Neural cell (in vitro differentiated cells): Measurements from ENCODE around the gene NDUFAB1. TPM values are rescaled to one million over a fixed set of nuclear protein-coding genes. Genes with fewer than 3 reads are reported as not detected.

Source experiments
- H2AFZ ChIP-seq: fragments of 200-600, 300-800 bp; sonication (generic), shearing (Covaris generic); 2 replicates; pipeline ENCODE4 v1.6.0; 2014; ENCODE audit warnings: low read depth, mild to moderate bottlenecking, antibody characterized with exemption, low read length, moderate library complexity
- H3F3A ChIP-seq: fragments of 200-600 bp; shearing (Covaris generic); 2 replicates; pipeline ENCODE4 v1.6.1; 2016; ENCODE audit warnings: mild to moderate bottlenecking, moderate library complexity, mixed read lengths, antibody characterized with exemption, low read length; ENCODE audit not compliant: insufficient read depth, poor library complexity, severe bottlenecking
- H3K27ac ChIP-seq: fragments of 200-600, 300-800 bp; sonication (generic), shearing (Covaris generic); 2 replicates; pipeline ENCODE4 v1.5.1; 2014; ENCODE audit warnings: mild to moderate bottlenecking, low read length, moderate library complexity
- H3K27me3 ChIP-seq: fragments of 300-800, 200-600 bp; sonication (generic), shearing (Covaris generic); 2 replicates; pipeline ENCODE4 v1.6.0; 2014; ENCODE audit warnings: mild to moderate bottlenecking, low read depth, low read length, moderate library complexity; ENCODE audit not compliant: insufficient read depth
- H3K36me3 ChIP-seq: fragments of 300-800, 200-600 bp; sonication (generic), shearing (Covaris generic); 2 replicates; pipeline ENCODE4 v1.5.1; 2014; ENCODE audit warnings: mild to moderate bottlenecking, antibody characterized with exemption, low read length, moderate library complexity; ENCODE audit not compliant: insufficient read depth
- H3K4me2 ChIP-seq: fragments of 300-800, 200-600 bp; sonication (generic), shearing (Covaris generic); 2 replicates; pipeline ENCODE4 v1.6.0; 2014; ENCODE audit warnings: mild to moderate bottlenecking, low read length
- H3K4me3 ChIP-seq: fragments of 300-800, 200-600 bp; sonication (generic), shearing (Covaris generic); 2 replicates; pipeline ENCODE4 v1.5.1; 2014; ENCODE audit warnings: mild to moderate bottlenecking, low read length, moderate library complexity
- H3K79me2 ChIP-seq: fragments of 200-600 bp; shearing (Covaris generic); replicated peaks from 2 replicates; pipeline ENCODE4 v1.6.0; 2014; ENCODE audit warnings: mild to moderate bottlenecking, low read length, moderate library complexity; ENCODE audit not compliant: insufficient read depth
- H3K9ac ChIP-seq: fragments of 300-800, 200-600 bp; sonication (generic), shearing (Covaris generic); 2 replicates; pipeline ENCODE4 v1.6.1; 2016; ENCODE audit warnings: mild to moderate bottlenecking, low read length, mixed read lengths
- H3K9me2 ChIP-seq: fragments of 200-600 bp; shearing (Covaris generic); 2 replicates; pipeline ENCODE4 v1.6.1; 2016; ENCODE audit warnings: mild to moderate bottlenecking, low read length, mixed read lengths; ENCODE audit not compliant: insufficient read depth
- H3K9me3 ChIP-seq: fragments of 200-600, 300-800 bp; sonication (generic), shearing (Covaris generic); 2 replicates; pipeline ENCODE4 v1.6.1; 2016; ENCODE audit warnings: mild to moderate bottlenecking, mixed run types, low read length, moderate library complexity, mixed read lengths
- H4K20me1 ChIP-seq: fragments of 200-600 bp; shearing (Covaris generic); 2 replicates; pipeline ENCODE4 v1.6.1; 2016; ENCODE audit warnings: mild to moderate bottlenecking, mixed run types; ENCODE audit not compliant: insufficient read depth
- EP300 ChIP-seq: fragments of 450-650 bp; conservative IDR thresholded peaks from 2 replicates; pipeline ENCODE4 v1.6.1; 2014; ENCODE audit warnings: antibody characterized with exemption, mild to moderate bottlenecking, moderate library complexity; ENCODE audit not compliant: poor library complexity, severe bottlenecking
- EZH2 ChIP-seq: fragments of 200-600, 300-800 bp; shearing (Covaris generic), sonication (generic); IDR thresholded peaks from 2 replicates; pipeline ENCODE4 v1.6.1; 2014; ENCODE audit warnings: antibody characterized with exemption, low read length, borderline replicate concordance, mild to moderate bottlenecking; ENCODE audit not compliant: insufficient read depth, poor library complexity, severe bottlenecking
- POLR2AphosphoS5 ChIP-seq: IDR thresholded peaks from 2 replicates; pipeline ENCODE4 v1.6.1; 2012
- SMC3 ChIP-seq: fragments of 450-650 bp; conservative IDR thresholded peaks from 2 replicates; pipeline ENCODE4 v1.6.1; 2014; ENCODE audit warnings: antibody characterized with exemption, mild to moderate bottlenecking, moderate library complexity; ENCODE audit not compliant: poor library complexity
- polyA plus RNA-seq: library from polyadenylated mRNA; depleted of rRNA; stranded (reverse); fragments of >200 nt; gene quantifications from 2 replicates; pipeline ENCODE4 v1.2.3, GENCODE V29; 2014
- TF ChIP-seq, protein P1 (sequence below): fragments of 450-650 bp; IDR thresholded peaks from 2 replicates; pipeline ENCODE4 v1.5.1; 2014; ENCODE audit warnings: antibody characterized with exemption, mild to moderate bottlenecking, moderate library complexity; ENCODE audit not compliant: poor library complexity, severe bottlenecking
- TF ChIP-seq, protein P2 (sequence below): IDR thresholded peaks from 2 replicates; pipeline ENCODE4 v1.6.1; 2012; ENCODE audit warnings: borderline replicate concordance

Gene NDUFAB1
- polyA plus RNA-seq, 1 donor from 2014 or later: 492 TPM

DNA sequence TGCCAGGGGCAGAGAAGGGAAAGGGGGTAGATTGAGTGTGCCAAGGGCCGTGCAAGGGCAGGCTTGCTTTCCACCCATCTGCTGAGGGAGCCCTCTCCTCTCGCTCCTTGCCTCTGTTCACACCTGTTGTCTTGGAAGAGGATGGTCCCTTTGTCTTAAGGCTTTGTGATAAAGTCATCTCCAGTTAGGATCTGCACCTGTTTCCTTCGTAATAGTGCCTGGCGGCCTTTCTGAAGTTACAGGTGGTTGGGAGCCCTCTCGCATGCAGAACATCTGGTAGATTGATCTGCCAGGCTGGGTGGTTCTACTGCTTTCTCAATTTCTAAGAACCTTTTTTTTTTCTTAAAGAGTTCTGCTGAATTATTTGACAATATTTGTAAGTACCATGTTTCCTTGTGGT, 22.3 kb downstream of the NDUFAB1 start:
- Histone ChIP-seq H3K79me2 (no peaks in the 10 kb centered on the region), H3K9ac (no peak overlapping the region), H3K4me2 (no peak overlapping the region), H3K27ac (no peak overlapping the region), H3K4me3 (no peak overlapping the region), H3K9me3 (no peaks in the 10 kb centered on the region), H3K36me3 (peaks cover 3% of the 10 kb centered on the region), H3K9me2 (no peaks in the 10 kb centered on the region), H2AFZ (no peak overlapping the region), H4K20me1 (no peaks in the 10 kb centered on the region), H3F3A (no peaks in the 10 kb centered on the region), H3K27me3 (no peaks in the 10 kb centered on the region)
- TF ChIP-seq POLR2AphosphoS5: no peak
- TF ChIP-seq, protein P1, sequence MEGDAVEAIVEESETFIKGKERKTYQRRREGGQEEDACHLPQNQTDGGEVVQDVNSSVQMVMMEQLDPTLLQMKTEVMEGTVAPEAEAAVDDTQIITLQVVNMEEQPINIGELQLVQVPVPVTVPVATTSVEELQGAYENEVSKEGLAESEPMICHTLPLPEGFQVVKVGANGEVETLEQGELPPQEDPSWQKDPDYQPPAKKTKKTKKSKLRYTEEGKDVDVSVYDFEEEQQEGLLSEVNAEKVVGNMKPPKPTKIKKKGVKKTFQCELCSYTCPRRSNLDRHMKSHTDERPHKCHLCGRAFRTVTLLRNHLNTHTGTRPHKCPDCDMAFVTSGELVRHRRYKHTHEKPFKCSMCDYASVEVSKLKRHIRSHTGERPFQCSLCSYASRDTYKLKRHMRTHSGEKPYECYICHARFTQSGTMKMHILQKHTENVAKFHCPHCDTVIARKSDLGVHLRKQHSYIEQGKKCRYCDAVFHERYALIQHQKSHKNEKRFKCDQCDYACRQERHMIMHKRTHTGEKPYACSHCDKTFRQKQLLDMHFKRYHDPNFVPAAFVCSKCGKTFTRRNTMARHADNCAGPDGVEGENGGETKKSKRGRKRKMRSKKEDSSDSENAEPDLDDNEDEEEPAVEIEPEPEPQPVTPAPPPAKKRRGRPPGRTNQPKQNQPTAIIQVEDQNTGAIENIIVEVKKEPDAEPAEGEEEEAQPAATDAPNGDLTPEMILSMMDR: no peak

DNA sequence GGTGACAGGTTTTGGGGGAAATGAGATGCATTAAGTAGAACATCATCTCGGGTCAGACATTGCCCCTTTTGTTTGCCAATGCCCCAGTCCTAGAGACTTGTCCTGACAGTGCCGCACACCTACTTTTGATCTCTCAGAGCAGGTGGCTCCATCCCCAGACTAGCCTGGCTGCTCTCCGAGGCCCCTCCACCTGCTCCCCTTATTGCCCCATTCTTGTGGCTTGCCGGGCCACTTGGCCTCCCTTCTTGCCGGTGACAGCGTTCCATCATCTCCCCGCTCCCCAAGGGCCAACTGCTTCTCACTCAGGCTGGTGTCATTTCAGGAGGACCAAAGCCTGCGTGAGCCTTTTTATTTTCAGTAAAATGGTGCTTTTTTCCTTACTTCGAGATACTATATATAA, 23.7 kb downstream of the NDUFAB1 start:
- Histone ChIP-seq H3K36me3 (peaks cover 1% of the 10 kb centered on the region), H4K20me1 (no peaks in the 10 kb centered on the region), H2AFZ (no peak overlapping the region), H3F3A (no peaks in the 10 kb centered on the region), H3K4me2 (no peak overlapping the region), H3K9me2 (no peaks in the 10 kb centered on the region), H3K27ac (no peak overlapping the region), H3K4me3 (no peak overlapping the region), H3K9ac (no peak overlapping the region), H3K27me3 (no peaks in the 10 kb centered on the region), H3K9me3 (no peaks in the 10 kb centered on the region), H3K79me2 (no peaks in the 10 kb centered on the region)
- TF ChIP-seq, protein P1: no peak
- TF ChIP-seq EZH2: no peak
- no peak for TF ChIP-seq SMC3
- no peak for TF ChIP-seq EP300
- TF ChIP-seq, protein P2, sequence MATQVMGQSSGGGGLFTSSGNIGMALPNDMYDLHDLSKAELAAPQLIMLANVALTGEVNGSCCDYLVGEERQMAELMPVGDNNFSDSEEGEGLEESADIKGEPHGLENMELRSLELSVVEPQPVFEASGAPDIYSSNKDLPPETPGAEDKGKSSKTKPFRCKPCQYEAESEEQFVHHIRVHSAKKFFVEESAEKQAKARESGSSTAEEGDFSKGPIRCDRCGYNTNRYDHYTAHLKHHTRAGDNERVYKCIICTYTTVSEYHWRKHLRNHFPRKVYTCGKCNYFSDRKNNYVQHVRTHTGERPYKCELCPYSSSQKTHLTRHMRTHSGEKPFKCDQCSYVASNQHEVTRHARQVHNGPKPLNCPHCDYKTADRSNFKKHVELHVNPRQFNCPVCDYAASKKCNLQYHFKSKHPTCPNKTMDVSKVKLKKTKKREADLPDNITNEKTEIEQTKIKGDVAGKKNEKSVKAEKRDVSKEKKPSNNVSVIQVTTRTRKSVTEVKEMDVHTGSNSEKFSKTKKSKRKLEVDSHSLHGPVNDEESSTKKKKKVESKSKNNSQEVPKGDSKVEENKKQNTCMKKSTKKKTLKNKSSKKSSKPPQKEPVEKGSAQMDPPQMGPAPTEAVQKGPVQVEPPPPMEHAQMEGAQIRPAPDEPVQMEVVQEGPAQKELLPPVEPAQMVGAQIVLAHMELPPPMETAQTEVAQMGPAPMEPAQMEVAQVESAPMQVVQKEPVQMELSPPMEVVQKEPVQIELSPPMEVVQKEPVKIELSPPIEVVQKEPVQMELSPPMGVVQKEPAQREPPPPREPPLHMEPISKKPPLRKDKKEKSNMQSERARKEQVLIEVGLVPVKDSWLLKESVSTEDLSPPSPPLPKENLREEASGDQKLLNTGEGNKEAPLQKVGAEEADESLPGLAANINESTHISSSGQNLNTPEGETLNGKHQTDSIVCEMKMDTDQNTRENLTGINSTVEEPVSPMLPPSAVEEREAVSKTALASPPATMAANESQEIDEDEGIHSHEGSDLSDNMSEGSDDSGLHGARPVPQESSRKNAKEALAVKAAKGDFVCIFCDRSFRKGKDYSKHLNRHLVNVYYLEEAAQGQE: no peak
- TF ChIP-seq POLR2AphosphoS5: no peak
